HCT116 (cell line): Measurements from ENCODE around the gene FNDC3A. TPM values are rescaled to one million over a fixed set of nuclear protein-coding genes. Genes with fewer than 3 reads are reported as not detected.

Source experiments
- ATAC-seq: fragments of 200-7000 bp; cut with Tn5 transposase; 2 replicates; pipeline ENCODE4 v1.9.1; 2020; ENCODE audit warnings: mild to moderate bottlenecking, moderate library complexity
- BruUV-seq: library from RNA; stranded (reverse); fragments of 400-500 nt; replicated peaks from 2 replicates; lab custom pipeline; 2021; lab: Mats Ljungman, UMichigan
- CTCF ChIA-PET: fragments of 300-600 bp; sonication (Branson Sonifier 250); formaldehyde crosslinking; loops from one replicate; lab custom pipeline; 2021; ENCODE audit warnings: antibody characterized with exemption; lab: Charles Lee
- POLR2A ChIA-PET: fragments of 300-600, 350-600 bp; sonication (Branson Sonifier 250); formaldehyde crosslinking; loops from one replicate; lab custom pipeline; 2021; ENCODE audit warnings: antibody characterized with exemption; lab: Charles Lee
- RAD21 ChIA-PET, 2 experiments: fragments of 300-600 bp; sonication (Branson Sonifier 250); formaldehyde crosslinking; loops; one replicate each; lab custom pipeline; 2023; ENCODE audit warnings: low total read pairs in 2 of 2; ENCODE audit not compliant: uncharacterized antibody in 2 of 2, unreplicated experiment in 2 of 2, low non-redundant PET in 1 of 2; lab: Charles Lee
- DNase-seq: peaks from one replicate; pipeline ENCODE4 v3.0.0-alpha.2; 2010; ENCODE audit warnings: low read depth, low spot score
- H2AFZ ChIP-seq: fragments of 200-600 bp; shearing (Covaris generic), sonication (generic); 2 replicates; pipeline ENCODE4 v1.6.1; 2017; ENCODE audit warnings: low read depth, mixed run types, mixed read lengths, antibody characterized with exemption, low read length; ENCODE audit not compliant: poor library complexity, severe bottlenecking
- H3K27ac ChIP-seq: 2 replicates; pipeline ENCODE4 v1.5.1; 2012; ENCODE audit warnings: low read depth, low read length
- H3K27me3 ChIP-seq: fragments of 200-600 bp; sonication (generic); 2 replicates; pipeline ENCODE4 v1.6.1; 2016; ENCODE audit warnings: mixed run types, low read length, mixed read lengths; ENCODE audit not compliant: insufficient read depth
- H3K36me3 ChIP-seq, 2 experiments: fragments of 200-500 bp in 1 of 2; fragments of 200-600 bp in 1 of 2; sonication (Bioruptor generic) in 1 of 2; sonication (generic) in 1 of 2; 2 replicates each; pipeline versions ENCODE4 v1.5.1 to v1.6.1; 2014 to 2016; ENCODE audit warnings: low read length in 2 of 2, inconsistent platforms in 1 of 2, mixed read lengths in 1 of 2, mixed run types in 1 of 2; ENCODE audit not compliant: insufficient read depth in 2 of 2, control insufficient read depth in 1 of 2
- H3K4me1 ChIP-seq, 2 experiments: fragments of 200-600 bp in 1 of 2; sonication (generic) in 1 of 2; 2 replicates each; pipeline versions ENCODE4 v1.5.1 to v1.6.1; 2012 to 2017; ENCODE audit warnings: low read length in 2 of 2, inconsistent platforms in 1 of 2, mild to moderate bottlenecking in 1 of 2, mixed read lengths in 1 of 2, mixed run types in 1 of 2, moderate library complexity in 1 of 2; ENCODE audit not compliant: insufficient read depth in 2 of 2, control insufficient read depth in 1 of 2
- H3K4me2 ChIP-seq: fragments of 200-600 bp; sonication (generic); 2 replicates; pipeline ENCODE4 v1.6.1; 2017; ENCODE audit warnings: mixed run types, low read length, mixed read lengths
- H3K4me3 ChIP-seq, 2 experiments: fragments of 200-600 bp in 1 of 2; sonication (generic) in 1 of 2; replicated peaks in 1 of 2; 2 replicates each; pipeline ENCODE4 v1.5.1; 2011 to 2016; ENCODE audit warnings: low read length in 2 of 2, control low read depth in 1 of 2, low read depth in 1 of 2, mild to moderate bottlenecking in 1 of 2, mixed read lengths in 1 of 2, mixed run types in 1 of 2
- H3K79me2 ChIP-seq: fragments of 200-600 bp; sonication (generic); 2 replicates; pipeline ENCODE4 v1.6.1; 2017; ENCODE audit warnings: mild to moderate bottlenecking, mixed run types, low read length, moderate library complexity, mixed read lengths; ENCODE audit not compliant: insufficient read depth
- H3K9ac ChIP-seq: fragments of 200-600 bp; sonication (generic); 2 replicates; pipeline ENCODE4 v1.6.1; 2016; ENCODE audit warnings: low read length, mixed read lengths
- H3K9me2 ChIP-seq: fragments of 200-600 bp; sonication (generic), shearing (Covaris generic); 2 replicates; pipeline ENCODE4 v1.6.1; 2017; ENCODE audit warnings: mixed run types, mild to moderate bottlenecking, moderate library complexity; ENCODE audit not compliant: insufficient read depth
- H3K9me3 ChIP-seq, 2 experiments: fragments of 200-500 bp in 1 of 2; fragments of 200-600 bp in 1 of 2; sonication (Bioruptor generic) in 1 of 2; sonication (generic) in 1 of 2; 2 replicates each; pipeline ENCODE4 v1.6.1; 2014 to 2017; ENCODE audit warnings: low read length in 2 of 2, mixed read lengths in 2 of 2, inconsistent platforms in 1 of 2, low read depth in 1 of 2, mild to moderate bottlenecking in 1 of 2, mixed run types in 1 of 2, moderate library complexity in 1 of 2; ENCODE audit not compliant: control insufficient read depth in 1 of 2, insufficient read depth in 1 of 2
- H4K20me1 ChIP-seq: fragments of 200-600 bp; sonication (generic), shearing (Covaris generic); 2 replicates; pipeline ENCODE4 v1.6.1; 2017; ENCODE audit warnings: mixed run types, mild to moderate bottlenecking, moderate library complexity; ENCODE audit not compliant: insufficient read depth
- CBX3 ChIP-seq: IDR thresholded peaks from 2 replicates; pipeline ENCODE4 v1.6.1; 2012; ENCODE audit warnings: low read depth
- CEBPB ChIP-seq: IDR thresholded peaks from 2 replicates; pipeline ENCODE4 v1.6.1; 2012; ENCODE audit warnings: low read depth
- EGR1 ChIP-seq: IDR thresholded peaks from 2 replicates; pipeline ENCODE4 v1.6.1; 2012; ENCODE audit warnings: low read depth
- EZH2 ChIP-seq: fragments of 200-600 bp; sonication (generic); IDR thresholded peaks from 2 replicates; pipeline ENCODE4 v1.6.1; 2017; ENCODE audit warnings: antibody characterized with exemption, mixed run types
- EZH2phosphoT487 ChIP-seq: fragments of 200-600 bp; IDR thresholded peaks from 2 replicates; pipeline ENCODE4 v1.6.1; 2018; ENCODE audit warnings: antibody characterized with exemption, borderline replicate concordance
- FOSL1 ChIP-seq: IDR thresholded peaks from 2 replicates; pipeline ENCODE4 v1.6.1; 2012; ENCODE audit warnings: low read depth
- JUND ChIP-seq: IDR thresholded peaks from 2 replicates; pipeline ENCODE4 v1.6.1; 2012
- POLR2A ChIP-seq: IDR thresholded peaks from 2 replicates; pipeline ENCODE4 v1.7.0; 2011; ENCODE audit warnings: borderline replicate concordance; ENCODE audit not compliant: insufficient read depth, insufficient read length; ENCODE audit errors: extremely low read depth
- POLR2AphosphoS5 ChIP-seq: IDR thresholded peaks from 2 replicates; pipeline ENCODE4 v1.6.1; 2011; ENCODE audit warnings: mild to moderate bottlenecking, low read depth, low read length, moderate library complexity
- RAD21 ChIP-seq: IDR thresholded peaks from 2 replicates; pipeline ENCODE4 v1.6.1; 2012; ENCODE audit warnings: low read depth, mild to moderate bottlenecking
- SIN3A ChIP-seq: IDR thresholded peaks from 2 replicates; pipeline ENCODE4 v1.6.1; 2012; ENCODE audit warnings: low read depth
- SP1 ChIP-seq: IDR thresholded peaks from 2 replicates; pipeline ENCODE4 v1.6.1; 2012; ENCODE audit warnings: low read depth
- TCF7L2 ChIP-seq: IDR thresholded peaks from 2 replicates; pipeline ENCODE4 v1.7.0; 2011; ENCODE audit warnings: borderline replicate concordance, inconsistent platforms; ENCODE audit not compliant: insufficient read depth, insufficient read length; ENCODE audit errors: extremely low read depth
- YY1 ChIP-seq: IDR thresholded peaks from 2 replicates; pipeline ENCODE4 v1.6.1; 2011; ENCODE audit warnings: low read length, low read depth, moderate library complexity, mild to moderate bottlenecking; ENCODE audit not compliant: insufficient replicate concordance; ENCODE audit errors: extremely low read depth
- ZFX ChIP-seq: fragments of 450-650 bp; IDR thresholded peaks from 2 replicates; pipeline ENCODE4 v1.6.1; 2017
- ZNF274 ChIP-seq: fragments of 200-500 bp; sonication (Bioruptor generic); IDR thresholded peaks from 2 replicates; pipeline ENCODE4 v1.6.1; 2014; ENCODE audit warnings: mild to moderate bottlenecking, low read depth, low read length, inconsistent platforms
- intact Hi-C: fragments of 100-400 bp; cut with micrococcal nuclease; formaldehyde crosslinking; loops from 2 replicates; pipeline ENCODE4 v1.10.0; 2022
- total RNA-seq: library from RNA; stranded (reverse); gene quantifications from one replicate; pipeline ENCODE4 v1.2.1, GENCODE V29; 2021; ENCODE audit not compliant: unreplicated experiment
- TF ChIP-seq, protein P1 (sequence below): IDR thresholded peaks from 2 replicates; pipeline ENCODE4 v1.6.1; 2012; ENCODE audit warnings: low read depth
- TF ChIP-seq, protein P2 (sequence below): IDR thresholded peaks from 2 replicates; pipeline ENCODE4 v1.6.1; 2012
- TF ChIP-seq, protein P3 (sequence below), 3 experiments: fragments of 200-600 bp in 1 of 3; sonication (generic) in 1 of 3; IDR thresholded peaks in 2 of 3; conservative IDR thresholded peaks in 1 of 3; 2 replicates each; pipeline ENCODE4 v1.5.1; 2012 to 2017; ENCODE audit warnings: low read depth in 2 of 3, low read length in 2 of 3, antibody characterized with exemption in 1 of 3, borderline replicate concordance in 1 of 3, control low read depth in 1 of 3, mild to moderate bottlenecking in 1 of 3, mixed read lengths in 1 of 3, mixed run types in 1 of 3, moderate library complexity in 1 of 3; ENCODE audit not compliant: insufficient read depth in 1 of 3

FNDC3A gene
- total RNA-seq, 1 experiment from 2014 or later: 30.5 TPM

DNA sequence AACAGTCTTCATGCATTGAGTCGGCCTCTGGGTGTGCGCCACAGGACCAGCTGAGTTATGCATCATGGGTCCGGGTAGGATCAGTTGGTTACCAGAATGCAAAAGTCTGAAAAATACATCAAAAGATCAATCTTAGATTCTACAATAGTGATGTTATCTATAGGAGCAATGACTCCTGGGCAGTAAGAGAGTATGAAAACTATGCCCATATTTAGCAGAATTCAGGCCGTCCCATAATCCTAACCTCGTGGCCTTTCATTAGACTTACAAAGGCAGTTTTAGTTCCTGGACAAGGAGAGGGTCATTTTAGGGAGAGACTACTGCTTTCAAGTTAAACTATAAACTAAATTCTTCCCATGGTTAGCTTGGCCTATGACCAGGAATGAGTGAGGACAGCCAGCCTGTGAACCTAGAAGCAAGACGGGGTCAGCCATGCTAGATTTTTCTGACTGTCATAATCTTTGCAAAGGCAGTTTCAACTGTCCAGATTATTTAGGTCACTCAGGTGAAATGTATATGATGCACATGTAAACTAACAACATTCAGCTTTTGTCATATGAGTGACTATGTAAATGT lies 260.2 kb downstream of the FNDC3A start:
- no TSS peak for BruUV-seq
- TF ChIP-seq TCF7L2: no peak
- TF ChIP-seq, protein P1, sequence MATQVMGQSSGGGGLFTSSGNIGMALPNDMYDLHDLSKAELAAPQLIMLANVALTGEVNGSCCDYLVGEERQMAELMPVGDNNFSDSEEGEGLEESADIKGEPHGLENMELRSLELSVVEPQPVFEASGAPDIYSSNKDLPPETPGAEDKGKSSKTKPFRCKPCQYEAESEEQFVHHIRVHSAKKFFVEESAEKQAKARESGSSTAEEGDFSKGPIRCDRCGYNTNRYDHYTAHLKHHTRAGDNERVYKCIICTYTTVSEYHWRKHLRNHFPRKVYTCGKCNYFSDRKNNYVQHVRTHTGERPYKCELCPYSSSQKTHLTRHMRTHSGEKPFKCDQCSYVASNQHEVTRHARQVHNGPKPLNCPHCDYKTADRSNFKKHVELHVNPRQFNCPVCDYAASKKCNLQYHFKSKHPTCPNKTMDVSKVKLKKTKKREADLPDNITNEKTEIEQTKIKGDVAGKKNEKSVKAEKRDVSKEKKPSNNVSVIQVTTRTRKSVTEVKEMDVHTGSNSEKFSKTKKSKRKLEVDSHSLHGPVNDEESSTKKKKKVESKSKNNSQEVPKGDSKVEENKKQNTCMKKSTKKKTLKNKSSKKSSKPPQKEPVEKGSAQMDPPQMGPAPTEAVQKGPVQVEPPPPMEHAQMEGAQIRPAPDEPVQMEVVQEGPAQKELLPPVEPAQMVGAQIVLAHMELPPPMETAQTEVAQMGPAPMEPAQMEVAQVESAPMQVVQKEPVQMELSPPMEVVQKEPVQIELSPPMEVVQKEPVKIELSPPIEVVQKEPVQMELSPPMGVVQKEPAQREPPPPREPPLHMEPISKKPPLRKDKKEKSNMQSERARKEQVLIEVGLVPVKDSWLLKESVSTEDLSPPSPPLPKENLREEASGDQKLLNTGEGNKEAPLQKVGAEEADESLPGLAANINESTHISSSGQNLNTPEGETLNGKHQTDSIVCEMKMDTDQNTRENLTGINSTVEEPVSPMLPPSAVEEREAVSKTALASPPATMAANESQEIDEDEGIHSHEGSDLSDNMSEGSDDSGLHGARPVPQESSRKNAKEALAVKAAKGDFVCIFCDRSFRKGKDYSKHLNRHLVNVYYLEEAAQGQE: no peak
- TF ChIP-seq CBX3: no peak
- TF ChIP-seq SP1: no peak
- TF ChIP-seq CEBPB: no peak
- TF ChIP-seq JUND: no peak
- no peak for TF ChIP-seq FOSL1
- TF ChIP-seq POLR2A: no peak
- no peak for TF ChIP-seq EGR1
- TF ChIP-seq YY1: no peak
- no peak for TF ChIP-seq ZFX
- no peak for TF ChIP-seq ZNF274
- TF ChIP-seq, protein P2, sequence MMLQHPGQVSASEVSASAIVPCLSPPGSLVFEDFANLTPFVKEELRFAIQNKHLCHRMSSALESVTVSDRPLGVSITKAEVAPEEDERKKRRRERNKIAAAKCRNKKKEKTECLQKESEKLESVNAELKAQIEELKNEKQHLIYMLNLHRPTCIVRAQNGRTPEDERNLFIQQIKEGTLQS: no peak
- no peak for TF ChIP-seq SIN3A
- TF ChIP-seq EZH2phosphoT487: no peak
- TF ChIP-seq, protein P3, sequence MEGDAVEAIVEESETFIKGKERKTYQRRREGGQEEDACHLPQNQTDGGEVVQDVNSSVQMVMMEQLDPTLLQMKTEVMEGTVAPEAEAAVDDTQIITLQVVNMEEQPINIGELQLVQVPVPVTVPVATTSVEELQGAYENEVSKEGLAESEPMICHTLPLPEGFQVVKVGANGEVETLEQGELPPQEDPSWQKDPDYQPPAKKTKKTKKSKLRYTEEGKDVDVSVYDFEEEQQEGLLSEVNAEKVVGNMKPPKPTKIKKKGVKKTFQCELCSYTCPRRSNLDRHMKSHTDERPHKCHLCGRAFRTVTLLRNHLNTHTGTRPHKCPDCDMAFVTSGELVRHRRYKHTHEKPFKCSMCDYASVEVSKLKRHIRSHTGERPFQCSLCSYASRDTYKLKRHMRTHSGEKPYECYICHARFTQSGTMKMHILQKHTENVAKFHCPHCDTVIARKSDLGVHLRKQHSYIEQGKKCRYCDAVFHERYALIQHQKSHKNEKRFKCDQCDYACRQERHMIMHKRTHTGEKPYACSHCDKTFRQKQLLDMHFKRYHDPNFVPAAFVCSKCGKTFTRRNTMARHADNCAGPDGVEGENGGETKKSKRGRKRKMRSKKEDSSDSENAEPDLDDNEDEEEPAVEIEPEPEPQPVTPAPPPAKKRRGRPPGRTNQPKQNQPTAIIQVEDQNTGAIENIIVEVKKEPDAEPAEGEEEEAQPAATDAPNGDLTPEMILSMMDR (IDR thresholded peaks at IDR 0.05 in 2 of 3, conservative IDR thresholded peaks at IDR 0.05 in 1 of 3; ENCODE audit: borderline replicate concordance in 1 of 3, insufficient read depth in 1 of 3, low read depth in 2 of 3, low read length in 2 of 3): no peak
- no peak for TF ChIP-seq RAD21
- no peak for TF ChIP-seq EZH2
- TF ChIP-seq POLR2AphosphoS5: no peak
- Histone ChIP-seq H3K27ac (no peak overlapping the region), H3K9me2 (no peaks in the 10 kb centered on the region), H3K27me3 (no peaks in the 10 kb centered on the region), H4K20me1 (no peaks in the 10 kb centered on the region), H3K9me3 (no peaks in the 10 kb centered on the region), H3K4me3 (no peak overlapping the region), H2AFZ (no peak overlapping the region), H3K4me2 (no peak overlapping the region), H3K9ac (no peak overlapping the region), H3K79me2 (no peaks in the 10 kb centered on the region), H3K36me3 (no peaks in the 10 kb centered on the region), H3K4me1 (no peaks in the 10 kb centered on the region)
- POLR2A ChIA-PET: no interaction called here
- RAD21 ChIA-PET: no interaction called here
- intact Hi-C loops: no loop called here
- ATAC-seq (no peak), DNase-seq (no peak)
- CTCF ChIA-PET: no interaction called here
